GM06990 (cell line): ENCODE results near the gene TNS3.

Experiments used
- DNase-seq: peaks from one replicate; pipeline ENCODE4 v3.0.0-alpha.2; 2011; ENCODE audit not compliant: insufficient read length; ENCODE audit errors: extremely low read depth
- H3K27me3 ChIP-seq: replicated peaks from 2 replicates; pipeline ENCODE4 v1.6.0; 2011; ENCODE audit warnings: low read length; ENCODE audit not compliant: control insufficient read depth, insufficient read depth
- H3K36me3 ChIP-seq: 2 replicates; pipeline ENCODE4 v1.5.1; 2011; ENCODE audit warnings: low read length; ENCODE audit not compliant: control insufficient read depth, insufficient read depth
- H3K4me3 ChIP-seq: replicated peaks from 2 replicates; pipeline ENCODE4 v1.5.1; 2011; ENCODE audit warnings: low read depth, mild to moderate bottlenecking, control low read depth, low read length
- CTCF ChIP-seq: IDR thresholded peaks from 2 replicates; pipeline ENCODE4 v1.5.1; 2011; ENCODE audit warnings: low read length, control low read depth, mild to moderate bottlenecking, inconsistent platforms; ENCODE audit not compliant: insufficient read depth, poor library complexity, severe bottlenecking

Gene TNS3

GRCh38 chr7:47260270-47260669, 321.6 kb downstream of the TNS3 start:
- no peak overlapping the region for H3K4me3 ChIP-seq
- no peak for TF ChIP-seq CTCF
- H3K27me3 ChIP-seq, result peaks cover 3% of the 10 kb centered on the region; the same call in 1 of the 2 replicates
- no peaks in the 10 kb centered on the region for H3K36me3 ChIP-seq
- no peak for DNase-seq

GRCh38 chr7:47259682-47260081, 322.2 kb downstream of the TNS3 start:
- Histone ChIP-seq H3K36me3 (no peaks in the 10 kb centered on the region), H3K27me3 (peaks cover 3% of the 10 kb centered on the region; the same call in 1 of the 2 replicates), H3K4me3 (no peak overlapping the region)
- no peak for DNase-seq
- TF ChIP-seq CTCF, result no peak

GRCh38 chr7:47258798-47259197, 323.1 kb downstream of the TNS3 start:
- Histone ChIP-seq H3K4me3 (no peak overlapping the region), H3K36me3 (no peaks in the 10 kb centered on the region), H3K27me3 (peaks cover 1% of the 10 kb centered on the region; the same call in 1 of the 2 replicates)
- DNase-seq, result no peak
- no peak for TF ChIP-seq CTCF

GRCh38 chr7:47256016-47256415, 325.9 kb downstream of the TNS3 start:
- Histone ChIP-seq H3K36me3 (no peaks in the 10 kb centered on the region), H3K27me3 (peaks cover 1% of the 10 kb centered on the region; the same call in 1 of the 2 replicates), H3K4me3 (no peak overlapping the region)
- TF ChIP-seq CTCF, result no peak
- no peak for DNase-seq

GRCh38 chr7:47255441-47255840, 326.5 kb downstream of the TNS3 start:
- no peak overlapping the region for H3K4me3 ChIP-seq
- TF ChIP-seq CTCF, result no peak
- H3K36me3 ChIP-seq, result no peaks in the 10 kb centered on the region
- H3K27me3 ChIP-seq, result peaks cover 1% of the 10 kb centered on the region; the same call in 1 of the 2 replicates
- no peak for DNase-seq

- TF ChIP-seq CTCF, result no peak
- Histone ChIP-seq H3K4me3 (no peak overlapping the region), H3K27me3 (peaks cover 1% of the 10 kb centered on the region; the same call in 1 of the 2 replicates), H3K36me3 (no peaks in the 10 kb centered on the region)
- DNase-seq, result no peak
Measured at GRCh38 chr7:47255007-47255406, 326.9 kb downstream of the TNS3 start.
